ENCODE results near the gene SPAG4.

Gene SPAG4

GRCh38 chr20:35661053-35661452 is 45.4 kb downstream of the SPAG4 start:
- Histone ChIP-seq H3K9me3 (no peaks in the 10 kb centered on the region), H3K4me3 (ENCODE audit: low read depth in 1 of 2, low read length in 1 of 2) (no peak overlapping the region), H3K4me1 (ENCODE audit: control insufficient read depth in 1 of 2, insufficient read depth in 1 of 2, low read depth in 1 of 2, low read length in 1 of 2) (peaks cover 53 to 58% of the 10 kb centered on the region in 2 experiments), H3K27ac (peak overlapping the region; percentile 97), H3K36me3 (no peaks in the 10 kb centered on the region), H3K27me3 (no peaks in the 10 kb centered on the region)
- no peak for TF ChIP-seq CTCF (IDR thresholded peaks at IDR 0.05)

- no peaks in the 10 kb centered on the region for H3K9me3 ChIP-seq
- no peak overlapping the region for H3K4me3 ChIP-seq (ENCODE audit: low read depth in 1 of 2, low read length in 1 of 2)
- no peaks in the 10 kb centered on the region for H3K27me3 ChIP-seq
- peak overlapping the region; percentile 97 for H3K27ac ChIP-seq
- peaks cover 53 to 58% of the 10 kb centered on the region in 2 experiments for H3K4me1 ChIP-seq (ENCODE audit: control insufficient read depth in 1 of 2, insufficient read depth in 1 of 2, low read depth in 1 of 2, low read length in 1 of 2)
- TF ChIP-seq CTCF (IDR thresholded peaks at IDR 0.05) = no peak
- H3K36me3 ChIP-seq = no peaks in the 10 kb centered on the region
These were observed 46.3 kb downstream of the SPAG4 start for GRCh38 chr20:35661908-35662307.

- H3K9me3 ChIP-seq = no peaks in the 10 kb centered on the region
- TF ChIP-seq CTCF (IDR thresholded peaks at IDR 0.05) = no peak
- no peaks in the 10 kb centered on the region for H3K36me3 ChIP-seq
- peaks cover 53 to 58% of the 10 kb centered on the region in 2 experiments for H3K4me1 ChIP-seq (ENCODE audit: control insufficient read depth in 1 of 2, insufficient read depth in 1 of 2, low read depth in 1 of 2, low read length in 1 of 2)
- H3K27me3 ChIP-seq = no peaks in the 10 kb centered on the region
- peak overlapping the region in 1 of 2 experiments; percentile 95 for H3K4me3 ChIP-seq (ENCODE audit: low read depth in 1 of 2, low read length in 1 of 2)
- H3K27ac ChIP-seq = peak overlapping the region; percentile 97
These were observed 46.9 kb downstream of the SPAG4 start for GRCh38 chr20:35662551-35662950.

- Histone ChIP-seq H3K27ac (peak overlapping the region; percentile 97), H3K4me1 (ENCODE audit: control insufficient read depth in 1 of 2, insufficient read depth in 1 of 2, low read depth in 1 of 2, low read length in 1 of 2) (peaks cover 52 to 58% of the 10 kb centered on the region in 2 experiments), H3K36me3 (peaks cover 4% of the 10 kb centered on the region), H3K9me3 (no peaks in the 10 kb centered on the region), H3K4me3 (ENCODE audit: low read depth in 1 of 2, low read length in 1 of 2) (peak overlapping the region; percentile 95 to 98), H3K27me3 (no peaks in the 10 kb centered on the region)
- TF ChIP-seq CTCF (IDR thresholded peaks at IDR 0.05) = peak; percentile 20
These were observed 48.2 kb downstream of the SPAG4 start for GRCh38 chr20:35663516-35664465.

GRCh38 chr20:35664466-35665206 is 49.0 kb downstream of the SPAG4 start, which contains the start of the genes CPNE1 and RBM12:
CPNE1 (minus strand) TSS chr20:35664900; CDS start chr20:35632923, 31,977 bp downstream.
RBM12 (minus strand) TSS chr20:35664900; CDS start chr20:35655322, 9,578 bp downstream.
- Histone ChIP-seq H3K27ac (peak within 1 kb of the TSS; percentile 97), H3K27me3 (no peaks in the 10 kb centered on the region), H3K4me1 (ENCODE audit: control insufficient read depth in 1 of 2, insufficient read depth in 1 of 2, low read depth in 1 of 2, low read length in 1 of 2) (peaks cover 51 to 54% of the 10 kb centered on the region in 2 experiments), H3K36me3 (peaks cover 12% of the 10 kb centered on the region), H3K4me3 (ENCODE audit: low read depth in 1 of 2, low read length in 1 of 2) (peak within 1 kb of the TSS; percentile 95 to 98), H3K9me3 (no peaks in the 10 kb centered on the region)
- TF ChIP-seq CTCF (IDR thresholded peaks at IDR 0.05) = peak; percentile 49
